GM23248 (cell line): ENCODE measurements around the gene GRAMD1A. TPM values are rescaled to one million over a fixed set of nuclear protein-coding genes. Genes with fewer than 3 reads are reported as not detected.

Experiments used
- DNase-seq: peaks from one replicate; pipeline ENCODE4 v3.0.0-alpha.2; 2015
- H2AFZ ChIP-seq: fragments of 200-600 bp; sonication (generic); 2 replicates; pipeline ENCODE4 v1.6.1; 2016; ENCODE audit warnings: antibody characterized with exemption
- H3F3A ChIP-seq: fragments of 200-600 bp; sonication (generic); 2 replicates; pipeline ENCODE4 v1.6.1; 2016; ENCODE audit warnings: mild to moderate bottlenecking, antibody characterized with exemption, mixed run types; ENCODE audit not compliant: insufficient read depth
- H3K27ac ChIP-seq: fragments of 200-600 bp; sonication (generic); 2 replicates; pipeline ENCODE4 v1.5.1; 2016; ENCODE audit warnings: mild to moderate bottlenecking
- H3K27me3 ChIP-seq: fragments of 200-600 bp; sonication (generic); replicated peaks from 2 replicates; pipeline ENCODE4 v1.6.1; 2016; ENCODE audit warnings: mild to moderate bottlenecking; ENCODE audit not compliant: insufficient read depth
- H3K36me3 ChIP-seq: fragments of 200-600 bp; sonication (generic); 2 replicates; pipeline ENCODE4 v1.6.1; 2016; ENCODE audit warnings: low read depth, mild to moderate bottlenecking
- H3K4me1 ChIP-seq: fragments of 200-600 bp; sonication (generic); 2 replicates; pipeline ENCODE4 v1.6.1; 2016; ENCODE audit warnings: mild to moderate bottlenecking; ENCODE audit not compliant: insufficient read depth
- H3K4me2 ChIP-seq: fragments of 200-600 bp; sonication (generic); one replicate; pipeline ENCODE4 v1.6.1; 2016; ENCODE audit warnings: mild to moderate bottlenecking; ENCODE audit not compliant: unreplicated experiment
- H3K4me3 ChIP-seq: fragments of 200-600 bp; sonication (generic); 2 replicates; pipeline ENCODE4 v1.5.1; 2016; ENCODE audit warnings: mild to moderate bottlenecking
- H3K79me2 ChIP-seq: fragments of 200-600 bp; sonication (generic); 2 replicates; pipeline ENCODE4 v1.6.1; 2016; ENCODE audit warnings: mild to moderate bottlenecking; ENCODE audit not compliant: insufficient read depth
- H3K9ac ChIP-seq: fragments of 200-600 bp; sonication (generic); 2 replicates; pipeline ENCODE4 v1.6.1; 2016; ENCODE audit warnings: mild to moderate bottlenecking
- H3K9me2 ChIP-seq: fragments of 200-600 bp; sonication (generic); 2 replicates; pipeline ENCODE4 v1.6.1; 2016; ENCODE audit warnings: mixed run types, mild to moderate bottlenecking, moderate library complexity; ENCODE audit not compliant: insufficient read depth
- H3K9me3 ChIP-seq: fragments of 200-600 bp; sonication (generic); one replicate; pipeline ENCODE4 v1.6.1; 2017; ENCODE audit warnings: low read depth
- H4K20me1 ChIP-seq: fragments of 200-600 bp; sonication (generic); 2 replicates; pipeline ENCODE4 v1.6.0; 2016; ENCODE audit not compliant: insufficient read depth
- EZH2 ChIP-seq: fragments of 200-600 bp; sonication (generic); IDR thresholded peaks from 2 replicates; pipeline ENCODE4 v1.6.1; 2018; ENCODE audit warnings: antibody characterized with exemption, mild to moderate bottlenecking; ENCODE audit not compliant: insufficient read depth, poor library complexity, severe bottlenecking
- EZH2phosphoT487 ChIP-seq: fragments of 200-600 bp; sonication (generic); IDR thresholded peaks from 2 replicates; pipeline ENCODE4 v1.6.1; 2018; ENCODE audit warnings: antibody characterized with exemption, moderate library complexity, mild to moderate bottlenecking, low read depth; ENCODE audit not compliant: insufficient read depth
- WGBS, 2 experiments: methylation state at CpG; one replicate each; pipeline ENCODE4 v1.1.6; 2015 to 2017; ENCODE audit warnings: low lambda C conversion rate in 2 of 2, low coverage in 1 of 2; ENCODE audit errors: missing lambda C conversion rate in 2 of 2; 5-methylcytosine and 5-hydroxymethylcytosine counted together
- in situ Hi-C: fragments of 300-500 bp; cut with MboI; formaldehyde crosslinking; loops from 2 replicates; pipeline ENCODE4 v1.15.0; 2020
- polyA plus RNA-seq: library from polyadenylated mRNA; unstranded; fragments of >200 nt; fragmentation: Nextera tagmentation; extraction: Ambion mirVana; gene quantifications from 2 replicates; pipeline ENCODE4 v1.2.1, GENCODE V29; 2016
- total RNA-seq: library from RNA; depleted of rRNA; stranded (reverse); fragments of >200 nt; shearing (Covaris generic); gene quantifications from 2 replicates; pipeline ENCODE4 v1.2.3, GENCODE V29; 2014; rRNA removed

Gene GRAMD1A
- total and polyA plus RNA-seq, 2 experiments from 2014 or later: 17.3 to 33.8 TPM

GRCh38 chr19:35073941-35074340, 73.8 kb downstream of the GRAMD1A start:
- no peak for DNase-seq
- H3K4me1 ChIP-seq: no peaks in the 10 kb centered on the region
- in situ Hi-C loops: no loop called here
- H3K9me3 ChIP-seq: no peaks in the 10 kb centered on the region
- H3K4me3 ChIP-seq: no peak overlapping the region
- no peaks in the 10 kb centered on the region for H3K9me2 ChIP-seq
- no peaks in the 10 kb centered on the region for H3F3A ChIP-seq
- H2AFZ ChIP-seq: no peak overlapping the region
- 53 to 72% methylated on average over 8 of the region's 8 CpGs for WGBS, 2 experiments
- H3K4me2 ChIP-seq: no peak overlapping the region
- H4K20me1 ChIP-seq: no peaks in the 10 kb centered on the region
- H3K27ac ChIP-seq: no peak overlapping the region
- TF ChIP-seq EZH2phosphoT487 (no peak), EZH2 (no peak)
- no peaks in the 10 kb centered on the region for H3K79me2 ChIP-seq
- no peak overlapping the region for H3K9ac ChIP-seq
- peaks cover 9% of the 10 kb centered on the region; the same call in 1 of the 2 replicates for H3K27me3 ChIP-seq
- H3K36me3 ChIP-seq: no peaks in the 10 kb centered on the region

- Histone ChIP-seq H3K9me3 (no peaks in the 10 kb centered on the region), H3K36me3 (no peaks in the 10 kb centered on the region), H3K27ac (no peak overlapping the region), H2AFZ (no peak overlapping the region), H3K27me3 (peaks cover 8% of the 10 kb centered on the region; the same call in 1 of the 2 replicates), H3K9me2 (no peaks in the 10 kb centered on the region), H3K4me3 (no peak overlapping the region), H3K9ac (no peak overlapping the region), H3F3A (no peaks in the 10 kb centered on the region), H3K79me2 (no peaks in the 10 kb centered on the region), H4K20me1 (no peaks in the 10 kb centered on the region), H3K4me1 (no peaks in the 10 kb centered on the region), H3K4me2 (no peak overlapping the region)
- in situ Hi-C loops: no loop called here
- 51 to 59% methylated on average over 12 to 19 of the region's 21 CpGs for WGBS, 2 experiments
- no peak for DNase-seq
- TF ChIP-seq EZH2: no peak
- no peak for TF ChIP-seq EZH2phosphoT487
Measured at GRCh38 chr19:35074426-35075201, 74.5 kb downstream of the GRAMD1A start.

GRCh38 chr19:35075202-35076025, 75.3 kb downstream of the GRAMD1A start:
- DNase-seq: no peak
- Histone ChIP-seq H4K20me1 (no peaks in the 10 kb centered on the region), H3K4me2 (no peak overlapping the region), H3K9ac (no peak overlapping the region), H3K9me3 (no peaks in the 10 kb centered on the region), H3K27me3 (peaks cover 7% of the 10 kb centered on the region; the same call in 1 of the 2 replicates), H3K79me2 (no peaks in the 10 kb centered on the region), H3K4me3 (no peak overlapping the region), H3K4me1 (no peaks in the 10 kb centered on the region), H3F3A (no peaks in the 10 kb centered on the region), H3K36me3 (no peaks in the 10 kb centered on the region), H3K27ac (no peak overlapping the region), H2AFZ (no peak overlapping the region), H3K9me2 (no peaks in the 10 kb centered on the region)
- 54 to 64% methylated on average over 17 to 21 of the region's 21 CpGs for WGBS, 2 experiments
- TF ChIP-seq EZH2phosphoT487 (no peak), EZH2 (no peak)
- in situ Hi-C loops: no loop called here

- Histone ChIP-seq H3K9me2 (no peaks in the 10 kb centered on the region), H3K4me3 (no peak overlapping the region), H3K9ac (no peak overlapping the region), H4K20me1 (no peaks in the 10 kb centered on the region), H3K79me2 (no peaks in the 10 kb centered on the region), H3K9me3 (no peaks in the 10 kb centered on the region), H2AFZ (no peak overlapping the region), H3K4me2 (no peak overlapping the region), H3F3A (no peaks in the 10 kb centered on the region), H3K36me3 (no peaks in the 10 kb centered on the region), H3K27me3 (peaks cover 7% of the 10 kb centered on the region; the same call in 1 of the 2 replicates), H3K4me1 (no peaks in the 10 kb centered on the region), H3K27ac (no peak overlapping the region)
- in situ Hi-C loops: no loop called here
- WGBS, 2 experiments: 38 to 51% methylated on average over 6 of the region's 6 CpGs
- no peak for TF ChIP-seq EZH2
- no peak for TF ChIP-seq EZH2phosphoT487
- DNase-seq: no peak
Measured at GRCh38 chr19:35076026-35076370, 75.9 kb downstream of the GRAMD1A start.

Other genes with a start within 250 kb of the GRAMD1A start
- 7.6 and 8.1 TPM in 2 replicates for gene ZNF599, start 227.1 kb upstream of the GRAMD1A start, total RNA-seq
- gene ZNF599, start 227.1 kb upstream of the GRAMD1A start, polyA plus RNA-seq: 7.2 and 7.8 TPM in 2 replicates
- 1.5 and 2.2 TPM in 2 replicates for gene ZNF30, start 73.4 kb upstream of the GRAMD1A start, total RNA-seq
- 1.7 and 2.2 TPM in 2 replicates for gene ZNF30, start 73.4 kb upstream of the GRAMD1A start, polyA plus RNA-seq
- 1.8 and 3.8 TPM in 2 replicates for gene ZNF792, start 36.1 kb upstream of the GRAMD1A start, total RNA-seq
- gene ZNF792, start 36.1 kb upstream of the GRAMD1A start, polyA plus RNA-seq: 0.63 and 1.0 TPM in 2 replicates
- gene SCN1B, start 30.1 kb downstream of the GRAMD1A start, total RNA-seq: 1.7 and 2.0 TPM in 2 replicates
- gene SCN1B, start 30.1 kb downstream of the GRAMD1A start, polyA plus RNA-seq: 1.5 and 1.8 TPM in 2 replicates
- not detected in 2 replicates for gene HPN, start 41.4 kb downstream of the GRAMD1A start, total RNA-seq
- gene HPN, start 41.4 kb downstream of the GRAMD1A start, polyA plus RNA-seq: not detected in 2 replicates
- not detected in 2 replicates for gene FXYD3, start 115.5 kb downstream of the GRAMD1A start, total RNA-seq
- gene FXYD3, start 115.5 kb downstream of the GRAMD1A start, polyA plus RNA-seq: not detected in 2 replicates
- gene LGI4, start 134.7 kb downstream of the GRAMD1A start, total RNA-seq: 0.86 TPM in 1 of 2 replicates, not detected in the other
- 0.06 and 0.49 TPM in 2 replicates for gene LGI4, start 134.7 kb downstream of the GRAMD1A start, polyA plus RNA-seq
- gene FXYD1, start 138.5 kb downstream of the GRAMD1A start, total RNA-seq: 0.43 TPM in 1 of 2 replicates, not detected in the other
- gene FXYD1, start 138.5 kb downstream of the GRAMD1A start, polyA plus RNA-seq: 1.2 and 1.9 TPM in 2 replicates
- gene FXYD7, start 142.9 kb downstream of the GRAMD1A start, total RNA-seq: not detected in 2 replicates
- gene FXYD7, start 142.9 kb downstream of the GRAMD1A start, polyA plus RNA-seq: not detected in 2 replicates
- gene FXYD5, start 154.4 kb downstream of the GRAMD1A start, total RNA-seq: 209 and 233 TPM in 2 replicates
- gene FXYD5, start 154.4 kb downstream of the GRAMD1A start, polyA plus RNA-seq: 496 and 515 TPM in 2 replicates
- gene FAM187B, start 228.4 kb downstream of the GRAMD1A start, total RNA-seq: not detected in 2 replicates
- not detected in 2 replicates for gene FAM187B, start 228.4 kb downstream of the GRAMD1A start, polyA plus RNA-seq
- not detected in 2 replicates for gene LSR, start 248.7 kb downstream of the GRAMD1A start, total RNA-seq
- gene LSR, start 248.7 kb downstream of the GRAMD1A start, polyA plus RNA-seq: 2.7 and 3.1 TPM in 2 replicates